GM23248 (cell line): Measurements from ENCODE around the gene CSTPP1. TPM values are rescaled to one million over a fixed set of nuclear protein-coding genes. Genes with fewer than 3 reads are reported as not detected.
"Not testable (repeated sequence)": the region's sequence is repeated elsewhere in the genome, so short reads cannot be mapped to it uniquely, and the experiment has no call there.

Experiments
- DNase-seq: peaks from one replicate; pipeline ENCODE4 v3.0.0-alpha.2; 2015
- H2AFZ ChIP-seq: fragments of 200-600 bp; sonication (generic); 2 replicates; pipeline ENCODE4 v1.6.1; 2016; ENCODE audit warnings: antibody characterized with exemption
- H3F3A ChIP-seq: fragments of 200-600 bp; sonication (generic); 2 replicates; pipeline ENCODE4 v1.6.1; 2016; ENCODE audit warnings: mild to moderate bottlenecking, antibody characterized with exemption, mixed run types; ENCODE audit not compliant: insufficient read depth
- H3K27ac ChIP-seq: fragments of 200-600 bp; sonication (generic); 2 replicates; pipeline ENCODE4 v1.5.1; 2016; ENCODE audit warnings: mild to moderate bottlenecking
- H3K27me3 ChIP-seq: fragments of 200-600 bp; sonication (generic); replicated peaks from 2 replicates; pipeline ENCODE4 v1.6.1; 2016; ENCODE audit warnings: mild to moderate bottlenecking; ENCODE audit not compliant: insufficient read depth
- H3K36me3 ChIP-seq: fragments of 200-600 bp; sonication (generic); 2 replicates; pipeline ENCODE4 v1.6.1; 2016; ENCODE audit warnings: low read depth, mild to moderate bottlenecking
- H3K4me1 ChIP-seq: fragments of 200-600 bp; sonication (generic); 2 replicates; pipeline ENCODE4 v1.6.1; 2016; ENCODE audit warnings: mild to moderate bottlenecking; ENCODE audit not compliant: insufficient read depth
- H3K4me2 ChIP-seq: fragments of 200-600 bp; sonication (generic); one replicate; pipeline ENCODE4 v1.6.1; 2016; ENCODE audit warnings: mild to moderate bottlenecking; ENCODE audit not compliant: unreplicated experiment
- H3K4me3 ChIP-seq: fragments of 200-600 bp; sonication (generic); 2 replicates; pipeline ENCODE4 v1.5.1; 2016; ENCODE audit warnings: mild to moderate bottlenecking
- H3K79me2 ChIP-seq: fragments of 200-600 bp; sonication (generic); 2 replicates; pipeline ENCODE4 v1.6.1; 2016; ENCODE audit warnings: mild to moderate bottlenecking; ENCODE audit not compliant: insufficient read depth
- H3K9ac ChIP-seq: fragments of 200-600 bp; sonication (generic); 2 replicates; pipeline ENCODE4 v1.6.1; 2016; ENCODE audit warnings: mild to moderate bottlenecking
- H3K9me2 ChIP-seq: fragments of 200-600 bp; sonication (generic); 2 replicates; pipeline ENCODE4 v1.6.1; 2016; ENCODE audit warnings: mixed run types, mild to moderate bottlenecking, moderate library complexity; ENCODE audit not compliant: insufficient read depth
- H3K9me3 ChIP-seq: fragments of 200-600 bp; sonication (generic); one replicate; pipeline ENCODE4 v1.6.1; 2017; ENCODE audit warnings: low read depth
- H4K20me1 ChIP-seq: fragments of 200-600 bp; sonication (generic); 2 replicates; pipeline ENCODE4 v1.6.0; 2016; ENCODE audit not compliant: insufficient read depth
- EZH2 ChIP-seq: fragments of 200-600 bp; sonication (generic); IDR thresholded peaks from 2 replicates; pipeline ENCODE4 v1.6.1; 2018; ENCODE audit warnings: antibody characterized with exemption, mild to moderate bottlenecking; ENCODE audit not compliant: insufficient read depth, poor library complexity, severe bottlenecking
- EZH2phosphoT487 ChIP-seq: fragments of 200-600 bp; sonication (generic); IDR thresholded peaks from 2 replicates; pipeline ENCODE4 v1.6.1; 2018; ENCODE audit warnings: antibody characterized with exemption, moderate library complexity, mild to moderate bottlenecking, low read depth; ENCODE audit not compliant: insufficient read depth
- WGBS, 2 experiments: methylation state at CpG; one replicate each; pipeline ENCODE4 v1.1.6; 2015 to 2017; ENCODE audit warnings: low lambda C conversion rate in 2 of 2, low coverage in 1 of 2; ENCODE audit errors: missing lambda C conversion rate in 2 of 2; 5-methylcytosine and 5-hydroxymethylcytosine counted together
- in situ Hi-C: fragments of 300-500 bp; cut with MboI; formaldehyde crosslinking; loops from 2 replicates; pipeline ENCODE4 v1.15.0; 2020
- polyA plus RNA-seq: library from polyadenylated mRNA; unstranded; fragments of >200 nt; fragmentation: Nextera tagmentation; extraction: Ambion mirVana; gene quantifications from 2 replicates; pipeline ENCODE4 v1.2.1, GENCODE V29; 2016
- total RNA-seq: library from RNA; depleted of rRNA; stranded (reverse); fragments of >200 nt; shearing (Covaris generic); gene quantifications from 2 replicates; pipeline ENCODE4 v1.2.3, GENCODE V29; 2014

The CSTPP1 gene
- total and polyA plus RNA-seq, 2 experiments from 2014 or later: 21.7 to 39.9 TPM

GRCh38 chr11:46983598-46983997 lies 47.0 kb downstream of the CSTPP1 start:
- in situ Hi-C loops: no loop called here
- Histone ChIP-seq H3K4me1 (peaks cover under 1% of the 10 kb centered on the region; the same call in 1 of the 2 replicates), H3K79me2 (no peaks in the 10 kb centered on the region; the same call in 1 of the 2 replicates), H3K27me3 (no peaks in the 10 kb centered on the region), H3K9ac (no peak overlapping the region), H3K4me3 (no peak overlapping the region), H4K20me1 (0 out of 2 replicates have a peak, but pooled peaks cover 2% of the 10 kb centered on the region), H3K36me3 (no peaks in the 10 kb centered on the region), H3K9me2 (no peaks in the 10 kb centered on the region), H2AFZ (no peak overlapping the region), H3K4me2 (no peak overlapping the region), H3F3A (no peaks in the 10 kb centered on the region), H3K9me3 (no peaks in the 10 kb centered on the region), H3K27ac (no peak overlapping the region)
- DNase-seq: no peak
- WGBS, 2 experiments: 98% methylated on average over 6 of the region's 6 CpGs
- TF ChIP-seq EZH2 (no peak), EZH2phosphoT487 (no peak)

DNA sequence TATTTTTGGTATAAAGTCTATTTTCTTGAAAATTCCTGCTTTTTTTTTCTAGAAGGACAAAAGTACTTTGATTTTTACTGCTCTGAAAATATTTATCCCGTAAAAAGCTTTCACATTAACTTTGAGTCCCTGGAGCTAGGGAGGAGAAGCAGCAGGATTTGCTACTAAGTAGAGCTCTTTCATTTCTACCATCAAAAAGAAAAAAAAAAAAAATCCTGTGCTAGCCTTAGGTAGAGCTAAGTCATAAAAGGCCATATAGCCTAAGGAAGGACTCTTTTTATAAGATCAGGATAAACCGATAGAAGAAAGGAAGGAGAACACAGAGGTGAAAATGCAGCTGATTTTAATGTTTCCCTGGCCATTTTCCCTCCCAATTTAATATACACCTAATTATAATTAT lies 48.0 kb downstream of the CSTPP1 start:
- in situ Hi-C loops: no loop called here
- no peaks in the 10 kb centered on the region for H3K9me3 ChIP-seq
- no peaks in the 10 kb centered on the region for H3K4me1 ChIP-seq
- no peak overlapping the region for H3K27ac ChIP-seq
- 0 out of 2 replicates have a peak, but pooled peaks cover 2% of the 10 kb centered on the region for H4K20me1 ChIP-seq
- H3K9ac ChIP-seq: no peak overlapping the region
- H2AFZ ChIP-seq: no peak overlapping the region
- H3K9me2 ChIP-seq: no peaks in the 10 kb centered on the region
- H3K36me3 ChIP-seq: no peaks in the 10 kb centered on the region
- no peaks in the 10 kb centered on the region; the same call in 1 of the 2 replicates for H3K79me2 ChIP-seq
- DNase-seq: no peak
- H3K4me2 ChIP-seq: no peak overlapping the region
- no peaks in the 10 kb centered on the region for H3K27me3 ChIP-seq
- H3F3A ChIP-seq: no peaks in the 10 kb centered on the region
- no peak for TF ChIP-seq EZH2phosphoT487
- TF ChIP-seq EZH2: no peak
- no peak overlapping the region for H3K4me3 ChIP-seq
- 98 to 99% methylated on average over 2 of the region's 2 CpGs for WGBS, 2 experiments

DNA sequence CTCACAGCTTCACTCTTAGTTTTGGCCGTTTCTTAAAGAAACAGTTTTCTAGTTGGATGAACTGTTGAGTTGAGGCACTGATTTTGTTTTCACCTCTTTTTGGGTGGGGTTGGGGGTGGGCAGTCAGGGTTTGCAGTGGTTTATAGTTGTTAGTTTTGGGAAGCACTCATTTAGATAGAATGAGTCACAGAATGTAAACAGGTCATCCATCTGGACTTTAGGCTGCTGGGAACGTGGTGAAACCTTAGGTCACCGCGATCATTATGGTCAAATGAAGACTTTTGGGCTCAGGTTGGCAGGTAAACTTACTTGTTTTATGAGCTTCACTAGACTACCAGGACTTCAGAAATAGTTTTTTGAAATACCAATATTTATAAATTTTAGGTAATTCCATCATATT lies 48.4 kb downstream of the CSTPP1 start:
- in situ Hi-C loops: no loop called here
- H3K4me2 ChIP-seq: no peak overlapping the region
- H3K79me2 ChIP-seq: no peaks in the 10 kb centered on the region
- H3K9me3 ChIP-seq: no peaks in the 10 kb centered on the region
- WGBS, 2 experiments: 81 to 83% methylated on average over 4 of the region's 4 CpGs
- no peaks in the 10 kb centered on the region for H3K9me2 ChIP-seq
- no peak overlapping the region for H3K4me3 ChIP-seq
- H3F3A ChIP-seq: no peaks in the 10 kb centered on the region
- H2AFZ ChIP-seq: no peak overlapping the region
- no peak for TF ChIP-seq EZH2
- TF ChIP-seq EZH2phosphoT487: no peak
- no peaks in the 10 kb centered on the region for H3K4me1 ChIP-seq
- H3K36me3 ChIP-seq: no peaks in the 10 kb centered on the region
- DNase-seq: no peak
- no peak overlapping the region for H3K9ac ChIP-seq
- 0 out of 2 replicates have a peak, but pooled peaks cover 2% of the 10 kb centered on the region for H4K20me1 ChIP-seq
- H3K27me3 ChIP-seq: no peaks in the 10 kb centered on the region
- no peak overlapping the region for H3K27ac ChIP-seq

DNA sequence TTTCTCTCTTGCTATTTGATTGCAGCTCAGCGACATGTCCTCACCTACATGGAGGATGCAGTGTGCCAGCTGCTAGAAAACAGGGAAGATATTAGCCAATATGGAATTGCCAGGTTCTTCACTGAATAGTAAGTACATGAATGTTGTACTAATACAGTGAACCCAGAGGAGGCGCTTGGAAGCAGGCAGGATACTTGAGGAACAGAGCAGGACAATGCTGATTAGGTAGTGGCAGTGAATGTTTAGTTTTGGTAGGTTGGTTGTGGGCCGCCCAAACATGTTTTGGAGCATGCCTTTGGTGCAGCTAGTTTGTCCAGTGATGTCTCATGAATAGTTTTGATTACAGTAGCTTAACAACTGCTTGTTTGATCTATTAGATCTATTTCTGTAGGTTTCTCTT lies 50.6 kb downstream of the CSTPP1 start:
- H3K79me2 ChIP-seq: no peaks in the 10 kb centered on the region
- TF ChIP-seq EZH2phosphoT487: no peak
- no peak for TF ChIP-seq EZH2
- H3K36me3 ChIP-seq: no peaks in the 10 kb centered on the region
- H2AFZ ChIP-seq: no peak overlapping the region
- no peaks in the 10 kb centered on the region for H3F3A ChIP-seq
- H3K4me2 ChIP-seq: no peak overlapping the region
- H3K27me3 ChIP-seq: no peaks in the 10 kb centered on the region
- no peaks in the 10 kb centered on the region for H3K4me1 ChIP-seq
- no peak overlapping the region for H3K4me3 ChIP-seq
- H3K9me3 ChIP-seq: no peaks in the 10 kb centered on the region
- in situ Hi-C loops: no loop called here
- no peak overlapping the region for H3K9ac ChIP-seq
- no peaks in the 10 kb centered on the region for H4K20me1 ChIP-seq
- DNase-seq: no peak
- H3K27ac ChIP-seq: no peak overlapping the region
- no peaks in the 10 kb centered on the region for H3K9me2 ChIP-seq
- WGBS, 2 experiments: 97 to 98% methylated on average over 3 of the region's 3 CpGs

DNA sequence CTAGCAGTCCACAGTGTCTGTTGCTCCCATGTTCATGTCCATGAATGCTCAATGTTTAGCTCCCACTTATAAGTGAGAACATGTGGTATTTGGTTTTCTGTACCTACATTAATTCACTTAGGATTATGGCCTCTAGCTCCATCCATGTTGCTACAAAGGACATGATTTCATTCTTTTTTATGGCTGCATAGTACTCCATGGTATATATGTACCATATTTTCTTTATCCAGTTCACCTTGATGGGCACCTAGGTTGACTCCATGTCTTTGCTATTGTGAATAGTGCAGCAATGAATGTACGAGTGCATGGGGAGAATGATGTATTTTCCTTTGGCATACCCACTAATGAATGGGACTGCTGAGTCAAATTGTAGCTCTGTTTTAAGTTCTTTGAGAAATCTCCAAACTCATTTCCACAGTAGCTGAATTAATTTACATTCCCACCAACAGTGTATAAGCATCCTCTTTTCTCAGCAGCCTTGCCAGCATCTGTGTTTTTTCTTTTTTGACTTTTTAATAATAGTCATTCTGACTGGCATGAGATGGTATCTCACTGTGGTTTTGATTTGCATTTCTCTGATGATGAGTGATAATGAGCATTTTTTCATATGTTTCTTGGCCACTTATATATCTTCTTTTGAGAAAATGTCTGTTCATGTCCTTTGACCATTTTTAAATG lies 53.4 kb downstream of the CSTPP1 start:
- DNase-seq, H3K27ac ChIP-seq, H3K4me2 ChIP-seq, H4K20me1 ChIP-seq, H3K9me3 ChIP-seq, H3K9ac ChIP-seq, H3K4me1 ChIP-seq, H3K9me2 ChIP-seq, H3K27me3 ChIP-seq, in situ Hi-C loops, H3F3A ChIP-seq, H3K36me3 ChIP-seq, H2AFZ ChIP-seq, H3K79me2 ChIP-seq, H3K4me3 ChIP-seq: not testable (repeated sequence)
- WGBS, 2 experiments: 96 to 97% methylated on average over 1 of the region's 1 CpG
